Upper lobe of left lung (tissue), 4 donors: ENCODE measurements around the gene CBX3.

ENCODE experiments used
- POLR2AphosphoS5 ChIP-seq, 2 donors: sonication (generic); formaldehyde crosslinking; IDR thresholded peaks; one replicate each; pipeline ENCODE4 v1.5.1; 2017; ENCODE audit warnings: antibody characterized with exemption in 2 of 2
- TF ChIP-seq, protein P1 (sequence below), 6 experiments: fragments of 450-650 bp in 4 of 6; fragments of 200-600 bp in 2 of 6; sonication (generic) in 2 of 6; IDR thresholded peaks; one replicate each; pipeline ENCODE4 v1.5.1; 2016 to 2019; ENCODE audit warnings: antibody characterized with exemption in 6 of 6

DNA sequence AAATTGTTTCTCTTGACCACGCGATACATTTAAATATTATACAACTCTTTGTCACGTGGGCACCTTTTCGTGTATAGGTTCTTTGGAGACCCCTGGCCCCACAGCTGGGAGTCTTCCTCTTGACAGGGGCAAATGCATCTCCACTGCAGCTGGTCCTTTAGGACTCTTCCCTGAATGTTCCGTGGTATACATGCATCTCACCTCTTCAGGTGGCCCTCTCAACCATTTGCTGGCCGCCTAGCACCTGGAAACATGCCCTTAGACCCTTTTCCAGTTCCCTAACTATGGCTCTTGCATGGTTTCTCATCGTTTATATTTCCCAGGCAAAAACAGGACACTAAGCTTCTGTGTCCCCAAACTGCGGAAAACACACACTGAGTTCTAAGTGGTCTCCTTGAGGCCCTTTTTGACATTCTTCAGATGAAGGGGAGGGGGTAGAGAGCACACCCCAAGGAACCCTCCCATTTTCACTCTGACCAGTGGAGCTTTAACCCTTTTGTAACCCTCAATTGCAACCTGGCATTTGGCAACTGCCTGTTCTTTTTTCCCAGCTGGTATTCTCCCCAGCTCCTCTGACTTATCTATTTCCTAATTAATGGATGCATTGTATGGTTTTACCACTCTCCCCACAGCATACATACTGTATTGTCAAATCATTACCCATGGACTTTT, 21.6 kb upstream of the CBX3 start:
- TF ChIP-seq, protein P1, sequence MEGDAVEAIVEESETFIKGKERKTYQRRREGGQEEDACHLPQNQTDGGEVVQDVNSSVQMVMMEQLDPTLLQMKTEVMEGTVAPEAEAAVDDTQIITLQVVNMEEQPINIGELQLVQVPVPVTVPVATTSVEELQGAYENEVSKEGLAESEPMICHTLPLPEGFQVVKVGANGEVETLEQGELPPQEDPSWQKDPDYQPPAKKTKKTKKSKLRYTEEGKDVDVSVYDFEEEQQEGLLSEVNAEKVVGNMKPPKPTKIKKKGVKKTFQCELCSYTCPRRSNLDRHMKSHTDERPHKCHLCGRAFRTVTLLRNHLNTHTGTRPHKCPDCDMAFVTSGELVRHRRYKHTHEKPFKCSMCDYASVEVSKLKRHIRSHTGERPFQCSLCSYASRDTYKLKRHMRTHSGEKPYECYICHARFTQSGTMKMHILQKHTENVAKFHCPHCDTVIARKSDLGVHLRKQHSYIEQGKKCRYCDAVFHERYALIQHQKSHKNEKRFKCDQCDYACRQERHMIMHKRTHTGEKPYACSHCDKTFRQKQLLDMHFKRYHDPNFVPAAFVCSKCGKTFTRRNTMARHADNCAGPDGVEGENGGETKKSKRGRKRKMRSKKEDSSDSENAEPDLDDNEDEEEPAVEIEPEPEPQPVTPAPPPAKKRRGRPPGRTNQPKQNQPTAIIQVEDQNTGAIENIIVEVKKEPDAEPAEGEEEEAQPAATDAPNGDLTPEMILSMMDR (IDR thresholded peaks at IDR 0.05) = no peak
- TF ChIP-seq POLR2AphosphoS5 (IDR thresholded peaks at IDR 0.05) = no peak
